CD4-positive, alpha-beta T cell treated with Interleukin-12 subunit alpha and Interleukin-12 subunit beta, for 1 hour (primary cell): ENCODE measurements around the gene PBRM1.

Experiments
- DNase-seq: peaks from one replicate; pipeline ENCODE4 v3.0.0-alpha.2; 2020

The PBRM1 gene

GRCh38 chr3:52502808-52503350 lies 182.8 kb downstream of the PBRM1 start:
- no peak for DNase-seq

GRCh38 chr3:52502001-52502400 lies 183.7 kb downstream of the PBRM1 start:
- DNase-seq: no peak

- no peak for DNase-seq
These were observed 184.7 kb downstream of the PBRM1 start for GRCh38 chr3:52501046-52501445.

- DNase-seq: peak; percentile 16
These were observed 187.3 kb downstream of the PBRM1 start for GRCh38 chr3:52498137-52499054.

- DNase-seq: no peak
These were observed 189.7 kb downstream of the PBRM1 start for GRCh38 chr3:52495777-52496602.
